GM13977 (cell line): ENCODE data around the gene KRT2.

ENCODE experiments used
- DNase-seq: peaks from one replicate; pipeline ENCODE4 v3.0.0; 2012; ENCODE audit warnings: low spot score
- CTCF ChIP-seq: IDR thresholded peaks from 2 replicates; pipeline ENCODE4 v1.5.1; 2012; ENCODE audit warnings: mild to moderate bottlenecking, control low read depth; ENCODE audit not compliant: insufficient read depth; ENCODE audit errors: extremely low read depth, missing control alignments
- in situ Hi-C: fragments of 300-500 bp; cut with MboI; formaldehyde crosslinking; loops from one replicate; pipeline ENCODE4 v1.12.0; 2022; ENCODE audit warnings: low sequenced_read_pairs, low pct_unique_long_range_greater_than_20kb, mixed read lengths, inconsistent platforms; ENCODE audit not compliant: unreplicated experiment

The KRT2 gene

GRCh38 chr12:52644078-52644415 is 8.0 kb downstream of the KRT2 start:
- in situ Hi-C loops: no loop called here
- no peak for DNase-seq
- TF ChIP-seq CTCF: no peak

GRCh38 chr12:52643233-52644077 is 8.6 kb downstream of the KRT2 start:
- no peak for TF ChIP-seq CTCF
- DNase-seq: no peak
- in situ Hi-C loops: no loop called here

- no peak for TF ChIP-seq CTCF
- in situ Hi-C loops: no loop called here
- no peak for DNase-seq
Observed at GRCh38 chr12:52641468-52641867, 10.5 kb downstream of the KRT2 start.

- no peak for DNase-seq
- TF ChIP-seq CTCF: no peak
- in situ Hi-C loops: no loop called here
Observed at GRCh38 chr12:52637299-52637698, 14.7 kb downstream of the KRT2 start.

GRCh38 chr12:52636592-52637258 is 15.3 kb downstream of the KRT2 start:
- TF ChIP-seq CTCF: no peak
- in situ Hi-C loops: no loop called here
- DNase-seq: no peak

- in situ Hi-C loops: no loop called here
- no peak for TF ChIP-seq CTCF
- no peak for DNase-seq
Observed at GRCh38 chr12:52636189-52636588, 15.8 kb downstream of the KRT2 start.
